Neural cell (in vitro differentiated cells): Measurements from ENCODE around the gene OR5J2. TPM values are rescaled to one million over a fixed set of nuclear protein-coding genes. Genes with fewer than 3 reads are reported as not detected.
A peak's percentile ranks its signal among the peaks of the same experiment; 100 is the strongest.

ENCODE experiments used
- H2AFZ ChIP-seq: fragments of 200-600, 300-800 bp; sonication (generic), shearing (Covaris generic); 2 replicates; pipeline ENCODE4 v1.6.0; 2014; ENCODE audit warnings: low read depth, mild to moderate bottlenecking, antibody characterized with exemption, low read length, moderate library complexity
- H3F3A ChIP-seq: fragments of 200-600 bp; shearing (Covaris generic); 2 replicates; pipeline ENCODE4 v1.6.1; 2016; ENCODE audit warnings: mild to moderate bottlenecking, moderate library complexity, mixed read lengths, antibody characterized with exemption, low read length; ENCODE audit not compliant: insufficient read depth, poor library complexity, severe bottlenecking
- H3K27ac ChIP-seq: fragments of 200-600, 300-800 bp; sonication (generic), shearing (Covaris generic); 2 replicates; pipeline ENCODE4 v1.5.1; 2014; ENCODE audit warnings: mild to moderate bottlenecking, low read length, moderate library complexity
- H3K27me3 ChIP-seq: fragments of 300-800, 200-600 bp; sonication (generic), shearing (Covaris generic); 2 replicates; pipeline ENCODE4 v1.6.0; 2014; ENCODE audit warnings: mild to moderate bottlenecking, low read depth, low read length, moderate library complexity; ENCODE audit not compliant: insufficient read depth
- H3K36me3 ChIP-seq: fragments of 300-800, 200-600 bp; sonication (generic), shearing (Covaris generic); 2 replicates; pipeline ENCODE4 v1.5.1; 2014; ENCODE audit warnings: mild to moderate bottlenecking, antibody characterized with exemption, low read length, moderate library complexity; ENCODE audit not compliant: insufficient read depth
- H3K4me2 ChIP-seq: fragments of 300-800, 200-600 bp; sonication (generic), shearing (Covaris generic); 2 replicates; pipeline ENCODE4 v1.6.0; 2014; ENCODE audit warnings: mild to moderate bottlenecking, low read length
- H3K4me3 ChIP-seq: fragments of 300-800, 200-600 bp; sonication (generic), shearing (Covaris generic); 2 replicates; pipeline ENCODE4 v1.5.1; 2014; ENCODE audit warnings: mild to moderate bottlenecking, low read length, moderate library complexity
- H3K79me2 ChIP-seq: fragments of 200-600 bp; shearing (Covaris generic); replicated peaks from 2 replicates; pipeline ENCODE4 v1.6.0; 2014; ENCODE audit warnings: mild to moderate bottlenecking, low read length, moderate library complexity; ENCODE audit not compliant: insufficient read depth
- H3K9ac ChIP-seq: fragments of 300-800, 200-600 bp; sonication (generic), shearing (Covaris generic); 2 replicates; pipeline ENCODE4 v1.6.1; 2016; ENCODE audit warnings: mild to moderate bottlenecking, low read length, mixed read lengths
- H3K9me2 ChIP-seq: fragments of 200-600 bp; shearing (Covaris generic); 2 replicates; pipeline ENCODE4 v1.6.1; 2016; ENCODE audit warnings: mild to moderate bottlenecking, low read length, mixed read lengths; ENCODE audit not compliant: insufficient read depth
- H3K9me3 ChIP-seq: fragments of 200-600, 300-800 bp; sonication (generic), shearing (Covaris generic); 2 replicates; pipeline ENCODE4 v1.6.1; 2016; ENCODE audit warnings: mild to moderate bottlenecking, mixed run types, low read length, moderate library complexity, mixed read lengths
- H4K20me1 ChIP-seq: fragments of 200-600 bp; shearing (Covaris generic); 2 replicates; pipeline ENCODE4 v1.6.1; 2016; ENCODE audit warnings: mild to moderate bottlenecking, mixed run types; ENCODE audit not compliant: insufficient read depth
- EP300 ChIP-seq: fragments of 450-650 bp; conservative IDR thresholded peaks from 2 replicates; pipeline ENCODE4 v1.6.1; 2014; ENCODE audit warnings: antibody characterized with exemption, mild to moderate bottlenecking, moderate library complexity; ENCODE audit not compliant: poor library complexity, severe bottlenecking
- EZH2 ChIP-seq: fragments of 200-600, 300-800 bp; shearing (Covaris generic), sonication (generic); IDR thresholded peaks from 2 replicates; pipeline ENCODE4 v1.6.1; 2014; ENCODE audit warnings: antibody characterized with exemption, low read length, borderline replicate concordance, mild to moderate bottlenecking; ENCODE audit not compliant: insufficient read depth, poor library complexity, severe bottlenecking
- MXI1 ChIP-seq: fragments of 450-650 bp; conservative IDR thresholded peaks from 2 replicates; pipeline ENCODE4 v1.6.1; 2014; ENCODE audit warnings: antibody characterized with exemption, mild to moderate bottlenecking; ENCODE audit not compliant: poor library complexity, severe bottlenecking
- POLR2AphosphoS5 ChIP-seq: IDR thresholded peaks from 2 replicates; pipeline ENCODE4 v1.6.1; 2012
- RAD21 ChIP-seq: fragments of 450-650 bp; conservative IDR thresholded peaks from 2 replicates; pipeline ENCODE4 v1.6.1; 2014; ENCODE audit warnings: antibody characterized with exemption, mild to moderate bottlenecking, moderate library complexity
- SMC3 ChIP-seq: fragments of 450-650 bp; conservative IDR thresholded peaks from 2 replicates; pipeline ENCODE4 v1.6.1; 2014; ENCODE audit warnings: antibody characterized with exemption, mild to moderate bottlenecking, moderate library complexity; ENCODE audit not compliant: poor library complexity
- TAF1 ChIP-seq: IDR thresholded peaks from 2 replicates; pipeline ENCODE4 v1.6.1; 2012; ENCODE audit warnings: low read depth
- polyA plus RNA-seq: library from polyadenylated mRNA; depleted of rRNA; stranded (reverse); fragments of >200 nt; gene quantifications from 2 replicates; pipeline ENCODE4 v1.2.3, GENCODE V29; 2014
- TF ChIP-seq, protein P1 (sequence below): fragments of 450-650 bp; IDR thresholded peaks from 2 replicates; pipeline ENCODE4 v1.5.1; 2014; ENCODE audit warnings: antibody characterized with exemption, mild to moderate bottlenecking, moderate library complexity; ENCODE audit not compliant: poor library complexity, severe bottlenecking
- TF ChIP-seq, protein P2 (sequence below): IDR thresholded peaks from 2 replicates; pipeline ENCODE4 v1.6.1; 2012; ENCODE audit warnings: borderline replicate concordance

OR5J2 gene
- polyA plus RNA-seq, 1 donor from 2014 or later: not detected

GRCh38 chr11:56183459-56183858, 7.0 kb downstream of the OR5J2 start:
- Histone ChIP-seq H3K36me3 (no peaks in the 10 kb centered on the region), H3K9me2 (no peaks in the 10 kb centered on the region), H3K4me3 (no peak overlapping the region), H3K9ac (no peak overlapping the region), H4K20me1 (no peaks in the 10 kb centered on the region), H2AFZ (no peak overlapping the region), H3K79me2 (no peaks in the 10 kb centered on the region), H3K27ac (no peak overlapping the region), H3F3A (no peaks in the 10 kb centered on the region), H3K4me2 (no peak overlapping the region), H3K9me3 (no peaks in the 10 kb centered on the region), H3K27me3 (no peaks in the 10 kb centered on the region)
- TF ChIP-seq EP300: peak; percentile 89
- no peak for TF ChIP-seq SMC3
- TF ChIP-seq EZH2: no peak
- peak; percentile 67 for TF ChIP-seq POLR2AphosphoS5

GRCh38 chr11:56188602-56189001, 12.2 kb downstream of the OR5J2 start:
- no peak overlapping the region for H3K27ac ChIP-seq
- no peak overlapping the region for H3K9ac ChIP-seq
- H3K9me2 ChIP-seq: no peaks in the 10 kb centered on the region
- no peaks in the 10 kb centered on the region for H3K79me2 ChIP-seq
- H4K20me1 ChIP-seq: no peaks in the 10 kb centered on the region
- H3K4me3 ChIP-seq: no peak overlapping the region
- no peaks in the 10 kb centered on the region for H3K27me3 ChIP-seq
- H3K9me3 ChIP-seq: no peaks in the 10 kb centered on the region
- TF ChIP-seq RAD21: no peak
- no peak overlapping the region for H3K4me2 ChIP-seq
- no peak overlapping the region for H2AFZ ChIP-seq
- H3K36me3 ChIP-seq: no peaks in the 10 kb centered on the region
- H3F3A ChIP-seq: no peaks in the 10 kb centered on the region

- no peak overlapping the region for H2AFZ ChIP-seq
- TF ChIP-seq, protein P1, sequence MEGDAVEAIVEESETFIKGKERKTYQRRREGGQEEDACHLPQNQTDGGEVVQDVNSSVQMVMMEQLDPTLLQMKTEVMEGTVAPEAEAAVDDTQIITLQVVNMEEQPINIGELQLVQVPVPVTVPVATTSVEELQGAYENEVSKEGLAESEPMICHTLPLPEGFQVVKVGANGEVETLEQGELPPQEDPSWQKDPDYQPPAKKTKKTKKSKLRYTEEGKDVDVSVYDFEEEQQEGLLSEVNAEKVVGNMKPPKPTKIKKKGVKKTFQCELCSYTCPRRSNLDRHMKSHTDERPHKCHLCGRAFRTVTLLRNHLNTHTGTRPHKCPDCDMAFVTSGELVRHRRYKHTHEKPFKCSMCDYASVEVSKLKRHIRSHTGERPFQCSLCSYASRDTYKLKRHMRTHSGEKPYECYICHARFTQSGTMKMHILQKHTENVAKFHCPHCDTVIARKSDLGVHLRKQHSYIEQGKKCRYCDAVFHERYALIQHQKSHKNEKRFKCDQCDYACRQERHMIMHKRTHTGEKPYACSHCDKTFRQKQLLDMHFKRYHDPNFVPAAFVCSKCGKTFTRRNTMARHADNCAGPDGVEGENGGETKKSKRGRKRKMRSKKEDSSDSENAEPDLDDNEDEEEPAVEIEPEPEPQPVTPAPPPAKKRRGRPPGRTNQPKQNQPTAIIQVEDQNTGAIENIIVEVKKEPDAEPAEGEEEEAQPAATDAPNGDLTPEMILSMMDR: no peak
- TF ChIP-seq SMC3: no peak
- TF ChIP-seq, protein P2, sequence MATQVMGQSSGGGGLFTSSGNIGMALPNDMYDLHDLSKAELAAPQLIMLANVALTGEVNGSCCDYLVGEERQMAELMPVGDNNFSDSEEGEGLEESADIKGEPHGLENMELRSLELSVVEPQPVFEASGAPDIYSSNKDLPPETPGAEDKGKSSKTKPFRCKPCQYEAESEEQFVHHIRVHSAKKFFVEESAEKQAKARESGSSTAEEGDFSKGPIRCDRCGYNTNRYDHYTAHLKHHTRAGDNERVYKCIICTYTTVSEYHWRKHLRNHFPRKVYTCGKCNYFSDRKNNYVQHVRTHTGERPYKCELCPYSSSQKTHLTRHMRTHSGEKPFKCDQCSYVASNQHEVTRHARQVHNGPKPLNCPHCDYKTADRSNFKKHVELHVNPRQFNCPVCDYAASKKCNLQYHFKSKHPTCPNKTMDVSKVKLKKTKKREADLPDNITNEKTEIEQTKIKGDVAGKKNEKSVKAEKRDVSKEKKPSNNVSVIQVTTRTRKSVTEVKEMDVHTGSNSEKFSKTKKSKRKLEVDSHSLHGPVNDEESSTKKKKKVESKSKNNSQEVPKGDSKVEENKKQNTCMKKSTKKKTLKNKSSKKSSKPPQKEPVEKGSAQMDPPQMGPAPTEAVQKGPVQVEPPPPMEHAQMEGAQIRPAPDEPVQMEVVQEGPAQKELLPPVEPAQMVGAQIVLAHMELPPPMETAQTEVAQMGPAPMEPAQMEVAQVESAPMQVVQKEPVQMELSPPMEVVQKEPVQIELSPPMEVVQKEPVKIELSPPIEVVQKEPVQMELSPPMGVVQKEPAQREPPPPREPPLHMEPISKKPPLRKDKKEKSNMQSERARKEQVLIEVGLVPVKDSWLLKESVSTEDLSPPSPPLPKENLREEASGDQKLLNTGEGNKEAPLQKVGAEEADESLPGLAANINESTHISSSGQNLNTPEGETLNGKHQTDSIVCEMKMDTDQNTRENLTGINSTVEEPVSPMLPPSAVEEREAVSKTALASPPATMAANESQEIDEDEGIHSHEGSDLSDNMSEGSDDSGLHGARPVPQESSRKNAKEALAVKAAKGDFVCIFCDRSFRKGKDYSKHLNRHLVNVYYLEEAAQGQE: no peak
- TF ChIP-seq EZH2: no peak
- TF ChIP-seq MXI1: no peak
- TF ChIP-seq TAF1: no peak
- no peak for TF ChIP-seq POLR2AphosphoS5
These were observed 20.3 kb downstream of the OR5J2 start for GRCh38 chr11:56196705-56197104.

More at GRCh38 chr11:56196705-56197104, 20.3 kb downstream of the OR5J2 start:
- Histone ChIP-seq H3K4me2 (no peak overlapping the region), H3F3A (no peaks in the 10 kb centered on the region), H3K9me3 (no peaks in the 10 kb centered on the region), H3K9me2 (no peaks in the 10 kb centered on the region), H3K36me3 (no peaks in the 10 kb centered on the region), H3K9ac (no peak overlapping the region), H4K20me1 (no peaks in the 10 kb centered on the region), H3K4me3 (no peak overlapping the region), H3K27ac (no peak overlapping the region), H3K79me2 (no peaks in the 10 kb centered on the region), H3K27me3 (no peaks in the 10 kb centered on the region)
